Measurements from ENCODE around the gene XRRA1.
A peak's percentile ranks its signal among the peaks of the same experiment; 100 is the strongest.

Gene XRRA1

GRCh38 chr11:74950374-74950969 is 1.6 kb upstream of the XRRA1 start:
- intact Hi-C loops (cut with DNase I; ENCODE audit: low total_unique reads): no loop called here
- peak overlapping the region; percentile 82 to 83 for H3K27ac ChIP-seq
- H3K9me3 ChIP-seq: no peaks in the 10 kb centered on the region
- H3K4me3 ChIP-seq: peak overlapping the region; percentile 66 to 93
- H3K27me3 ChIP-seq: no peaks in the 10 kb centered on the region
- peaks cover 0 to 40% (median 19%) of the 10 kb centered on the region in 4 donors for H3K4me1 ChIP-seq
- H3K36me3 ChIP-seq: no peaks in the 10 kb centered on the region
- TF ChIP-seq CTCF (IDR thresholded peaks at IDR 0.05): no peak
- no peak for DNase-seq

GRCh38 chr11:74949753-74950137 is 854 bp upstream of the XRRA1 start:
- Histone ChIP-seq H3K27me3 (no peaks in the 10 kb centered on the region), H3K36me3 (no peaks in the 10 kb centered on the region), H3K4me3 (peak overlapping the region; percentile 66 to 93), H3K9me3 (no peaks in the 10 kb centered on the region), H3K27ac (peak overlapping the region; percentile 82 to 83), H3K4me1 (peaks cover 0 to 40% (median 19%) of the 10 kb centered on the region in 4 donors)
- intact Hi-C loops (cut with DNase I; ENCODE audit: low total_unique reads): no loop called here
- DNase-seq: no peak
- TF ChIP-seq CTCF (IDR thresholded peaks at IDR 0.05): no peak

- intact Hi-C loops (cut with DNase I; ENCODE audit: low total_unique reads): no loop called here
- no peak for DNase-seq
- no peaks in the 10 kb centered on the region for H3K27me3 ChIP-seq
- H3K9me3 ChIP-seq: no peaks in the 10 kb centered on the region
- peaks cover 0 to 5% (median 0%) of the 10 kb centered on the region in 3 donors for H3K36me3 ChIP-seq
- H3K4me3 ChIP-seq: peak overlapping the region; percentile 66 to 93
- H3K27ac ChIP-seq: peak overlapping the region; percentile 82 to 83
- H3K4me1 ChIP-seq: peaks cover 0 to 36% (median 18%) of the 10 kb centered on the region in 4 donors
- TF ChIP-seq CTCF (IDR thresholded peaks at IDR 0.05): no peak
Measured at GRCh38 chr11:74948546-74948897, 369 bp downstream of the XRRA1 start.

GRCh38 chr11:74942073-74942759 is 6.7 kb downstream of the XRRA1 start:
- Histone ChIP-seq H3K4me3 (no peak overlapping the region), H3K36me3 (peaks cover 0 to 28% (median 14%) of the 10 kb centered on the region in 3 donors), H3K27me3 (no peaks in the 10 kb centered on the region), H3K27ac (no peak overlapping the region), H3K9me3 (no peaks in the 10 kb centered on the region), H3K4me1 (no peaks in the 10 kb centered on the region)
- intact Hi-C loops (cut with DNase I; ENCODE audit: low total_unique reads): no loop called here
- DNase-seq: no peak
- TF ChIP-seq CTCF (IDR thresholded peaks at IDR 0.05): no peak

GRCh38 chr11:74941492-74941891 is 7.4 kb downstream of the XRRA1 start:
- Histone ChIP-seq H3K36me3 (peaks cover 0 to 36% (median 20%) of the 10 kb centered on the region in 3 donors), H3K9me3 (no peaks in the 10 kb centered on the region), H3K27ac (no peak overlapping the region), H3K4me1 (no peaks in the 10 kb centered on the region), H3K4me3 (no peak overlapping the region), H3K27me3 (no peaks in the 10 kb centered on the region)
- DNase-seq: no peak
- no peak for TF ChIP-seq CTCF (IDR thresholded peaks at IDR 0.05)
- intact Hi-C loops (cut with DNase I; ENCODE audit: low total_unique reads): no loop called here
